HG03457 (cell line): ENCODE data around the gene LYPD6B.

ENCODE experiments used
- ATAC-seq: cut with Tn5 transposase; IDR thresholded peaks from one replicate; pipeline ENCODE4 v1.9.1; 2021; ENCODE audit warnings: moderate number of reproducible peaks; ENCODE audit not compliant: unreplicated experiment

Gene LYPD6B

DNA sequence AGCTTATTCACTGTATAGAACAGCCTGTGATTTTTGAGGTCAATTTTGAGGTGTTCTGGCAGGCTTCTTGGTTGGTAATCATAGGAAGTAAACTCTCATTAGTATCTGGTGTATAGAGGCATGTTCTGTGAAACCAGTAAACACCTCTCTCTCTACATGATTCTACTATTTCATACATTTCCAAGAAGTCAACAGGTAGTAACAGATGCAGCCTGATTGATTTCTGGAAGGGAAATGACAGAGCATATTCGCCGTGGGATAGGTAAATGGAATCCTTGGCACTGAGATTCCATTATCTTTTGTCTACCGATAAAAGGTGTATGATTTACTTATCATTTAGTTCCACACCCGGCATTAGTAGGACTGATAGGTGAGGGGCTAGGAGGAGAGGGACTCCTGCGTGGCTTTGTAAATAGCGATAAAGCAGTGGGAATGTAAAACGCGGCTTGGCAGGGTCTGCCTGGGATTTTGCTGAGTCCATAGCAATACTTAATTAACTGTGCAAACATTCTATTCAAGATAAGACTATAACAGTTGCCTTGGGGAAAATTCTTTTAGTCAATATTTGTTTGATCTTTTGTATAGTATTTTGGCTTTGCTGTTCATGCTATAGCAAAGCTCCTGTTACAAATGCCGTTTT lies 32.3 kb downstream of the LYPD6B start:
- no peak for ATAC-seq

DNA sequence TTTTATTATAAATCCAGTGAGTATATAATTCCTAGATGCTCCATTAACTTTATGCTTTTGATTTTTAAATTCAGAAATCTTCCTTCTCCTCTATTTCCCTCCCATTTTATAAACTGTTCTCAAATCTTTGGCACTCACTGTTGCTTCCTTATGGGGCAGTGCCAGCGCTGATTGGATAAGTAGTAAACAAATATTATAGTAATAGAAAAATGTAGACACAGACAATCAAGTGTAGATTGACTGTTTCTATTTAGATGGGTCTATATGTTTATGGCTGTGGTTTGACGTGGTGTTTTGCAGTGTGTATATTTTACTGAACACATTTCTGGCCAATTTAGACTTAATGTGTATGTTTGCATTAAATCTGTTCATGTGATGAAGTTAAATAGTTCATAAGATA lies 36.6 kb downstream of the LYPD6B start:
- no peak for ATAC-seq

DNA sequence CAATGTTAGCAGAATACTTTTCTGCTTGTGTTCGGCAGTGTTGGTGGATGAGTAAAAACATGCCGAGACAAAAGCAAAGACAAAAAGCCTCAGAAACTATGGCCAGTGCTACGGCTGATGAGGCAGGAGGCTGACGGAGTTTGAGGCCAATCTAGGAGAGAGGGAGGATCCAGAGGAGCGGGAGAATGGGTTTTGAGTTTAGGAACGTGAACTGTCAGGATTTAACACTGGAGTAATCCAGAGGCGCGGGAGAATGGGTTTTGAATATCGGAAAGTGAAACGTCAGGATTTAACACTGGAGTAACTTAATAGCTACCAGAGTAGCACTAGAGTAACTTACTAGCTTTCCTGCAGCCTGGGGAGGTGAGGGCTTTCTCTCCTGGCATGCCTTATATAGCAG lies 37.4 kb downstream of the LYPD6B start:
- no peak for ATAC-seq

DNA sequence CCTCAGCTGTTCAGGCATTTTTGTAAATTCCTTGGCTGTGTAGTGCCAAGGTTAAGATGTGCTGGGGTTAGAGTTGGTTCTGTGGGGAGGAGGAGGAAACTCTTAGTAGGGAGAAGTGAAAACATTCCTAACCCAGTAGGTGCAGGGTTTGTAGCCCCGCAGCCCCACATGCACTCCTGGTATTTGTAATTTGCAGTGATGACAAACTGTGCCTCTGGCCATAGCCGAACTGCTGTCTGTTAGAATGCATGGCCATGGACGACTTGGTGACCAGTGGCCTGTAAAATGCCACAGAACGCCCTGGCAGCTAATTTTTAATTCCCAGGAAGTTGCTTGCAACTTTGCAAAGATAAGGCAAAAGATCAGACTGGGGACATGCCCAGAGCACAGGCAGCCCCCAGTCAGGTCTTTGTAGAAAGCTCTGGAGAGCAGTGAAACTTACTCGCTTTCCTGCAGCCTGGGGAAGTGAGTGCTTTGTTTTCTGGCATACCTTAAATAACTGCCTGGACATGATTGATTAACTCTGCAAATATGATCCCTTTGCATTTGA lies 38.4 kb downstream of the LYPD6B start:
- no peak for ATAC-seq

DNA sequence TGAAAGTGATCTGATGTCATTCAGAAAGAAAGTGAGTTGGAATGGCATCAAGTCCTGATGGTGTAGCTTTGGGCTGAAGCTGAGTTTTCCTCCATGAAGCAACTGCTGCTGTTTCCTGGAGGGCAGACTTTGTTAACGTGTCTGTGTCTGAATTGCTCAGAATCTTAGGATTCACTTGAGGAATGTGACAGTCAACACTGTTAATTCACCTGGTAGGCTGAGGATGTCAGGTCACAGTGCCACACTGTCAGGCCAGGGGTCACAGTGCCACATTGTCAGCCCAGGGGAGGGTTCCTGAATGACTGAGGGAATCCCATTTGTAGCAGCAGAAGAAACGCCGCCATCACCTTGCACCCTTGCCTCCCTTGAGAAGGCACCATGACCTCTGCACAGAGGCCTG lies 39.4 kb downstream of the LYPD6B start:
- no peak for ATAC-seq

DNA sequence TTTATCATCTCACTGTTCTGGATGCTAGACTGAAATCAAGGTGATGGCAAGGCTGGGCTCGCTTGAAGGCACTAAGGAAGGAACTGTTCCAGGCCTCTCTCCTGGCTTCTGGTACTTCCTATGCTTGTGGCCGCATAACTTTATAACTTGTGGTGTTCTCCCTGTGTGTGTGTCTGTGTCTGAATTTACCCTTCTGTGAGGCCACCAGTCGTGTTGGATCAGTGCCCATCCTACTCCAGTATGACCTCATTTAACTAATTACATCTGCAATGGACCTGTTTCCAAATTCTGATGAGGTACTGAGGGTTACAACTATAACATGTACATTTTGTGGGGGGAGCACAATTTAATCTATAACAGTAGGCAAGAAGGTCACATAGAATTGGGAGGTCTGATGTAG lies 41.6 kb downstream of the LYPD6B start:
- ATAC-seq, result no peak

DNA sequence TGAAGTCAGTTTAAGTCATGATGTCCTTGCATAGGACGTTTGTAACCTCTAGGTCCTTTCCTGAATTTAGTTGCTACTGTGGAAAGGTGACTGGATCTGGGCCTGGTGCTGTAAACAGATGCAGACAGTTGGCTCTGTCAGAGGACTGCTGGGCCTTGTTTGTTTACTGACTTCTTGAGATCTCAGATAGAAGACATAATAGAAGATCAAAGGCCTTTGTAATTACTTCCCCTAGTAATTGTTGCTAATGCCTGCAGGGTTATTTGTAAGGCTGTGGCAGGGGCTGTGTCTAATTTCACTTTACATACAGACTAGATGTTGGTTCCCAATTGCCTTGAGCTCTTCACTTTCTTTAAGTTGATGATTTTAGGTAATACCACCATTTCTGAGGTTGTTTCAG lies 42.5 kb downstream of the LYPD6B start:
- ATAC-seq, result no peak

DNA sequence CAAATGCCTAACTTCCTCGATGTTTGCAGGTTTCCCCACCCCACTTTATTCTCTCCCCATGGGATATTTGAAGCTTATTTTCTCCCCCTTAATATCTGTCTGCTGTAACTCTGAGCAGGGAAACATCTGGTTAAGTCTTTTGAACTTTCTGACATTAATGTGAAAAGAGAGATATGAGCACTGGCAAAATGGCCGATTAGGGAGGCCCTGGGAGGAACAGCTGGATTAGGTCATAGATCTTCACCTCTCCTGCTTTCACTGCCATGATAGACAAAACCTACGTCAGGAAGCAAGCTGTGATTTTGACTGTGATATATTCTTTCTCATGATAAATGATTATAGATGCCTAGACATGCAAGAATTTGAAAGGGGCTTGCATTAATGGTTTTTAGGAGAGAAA lies 43.6 kb downstream of the LYPD6B start:
- no peak for ATAC-seq

DNA sequence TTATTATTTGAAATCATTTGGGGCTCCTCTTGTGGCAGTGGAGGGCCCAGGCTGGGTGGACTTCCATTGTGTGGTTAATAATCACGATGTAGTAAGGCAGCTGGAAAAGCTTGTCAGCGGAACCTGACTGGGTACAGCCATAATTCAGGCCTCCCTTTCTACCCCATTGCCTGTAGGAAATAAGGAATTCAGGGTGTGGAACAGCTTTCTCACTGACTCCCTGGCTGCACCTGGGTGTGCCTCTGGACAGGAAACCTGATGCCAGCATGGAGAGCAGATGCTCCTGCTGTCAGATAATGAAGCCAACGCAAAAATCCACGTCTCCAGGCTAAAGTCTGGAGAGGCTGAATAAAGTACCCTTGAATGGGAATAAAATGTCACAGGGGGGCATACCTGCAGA lies 44.2 kb downstream of the LYPD6B start:
- ATAC-seq, result no peak

DNA sequence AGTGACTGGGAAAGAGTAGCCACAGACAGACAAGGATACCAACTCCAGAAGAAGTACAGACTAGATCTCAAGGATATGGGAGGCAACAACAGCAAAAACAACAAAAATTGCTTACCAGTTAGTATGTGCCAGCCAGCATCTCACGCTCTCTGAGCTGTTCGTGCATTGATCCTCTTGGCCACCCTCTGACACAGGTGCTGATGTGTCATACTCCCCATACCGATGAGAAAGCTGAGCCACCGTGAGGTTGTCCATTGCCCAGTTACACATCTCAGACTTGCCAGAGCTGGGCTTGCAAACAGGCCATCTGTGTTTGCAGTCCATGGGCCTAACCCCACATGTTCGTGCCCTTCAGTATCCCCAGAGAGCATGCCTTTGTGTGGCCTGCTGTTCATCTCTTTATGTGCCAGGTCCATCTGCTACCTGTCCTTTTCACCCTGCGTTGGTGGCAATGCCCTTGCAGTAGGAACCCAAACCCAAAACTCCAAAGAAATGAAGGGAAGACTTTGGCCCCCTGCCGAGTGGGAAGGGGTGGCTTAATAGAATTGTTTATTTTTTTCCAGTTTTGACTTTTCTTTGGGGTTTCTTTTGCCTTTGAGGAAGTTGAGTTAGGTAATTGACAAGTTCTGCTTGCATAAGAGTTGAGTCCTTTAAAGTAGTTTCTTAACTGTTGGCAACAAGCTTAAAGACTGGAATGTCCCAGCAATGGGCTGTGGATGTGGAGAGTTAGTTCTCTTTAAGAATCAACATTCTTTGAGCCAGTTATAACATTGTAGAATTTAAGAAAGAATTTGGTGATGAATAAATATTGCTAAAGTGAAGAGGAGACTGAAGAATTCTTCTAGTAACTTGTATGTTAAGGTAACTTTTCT lies 46.7 kb downstream of the LYPD6B start:
- ATAC-seq, result no peak

DNA sequence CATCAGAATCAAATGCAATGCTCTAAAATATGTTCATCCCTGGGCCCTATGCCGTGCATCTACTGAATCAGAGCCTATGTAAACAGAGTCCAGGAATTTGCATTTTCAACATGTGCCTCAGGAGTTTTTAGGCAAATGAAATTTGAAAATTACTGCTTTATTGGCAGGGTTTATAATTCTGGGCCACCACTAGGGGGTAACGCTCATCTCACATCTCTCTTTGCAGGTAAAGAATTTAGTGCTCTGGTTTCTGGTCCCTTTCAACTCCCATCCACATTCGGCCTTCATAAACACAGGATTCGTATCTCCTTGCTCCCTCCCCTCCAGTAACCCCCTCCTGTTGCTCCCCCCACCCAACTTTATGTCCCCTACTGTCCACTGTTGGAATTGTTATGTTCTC lies 49.3 kb downstream of the LYPD6B start:
- no peak for ATAC-seq

DNA sequence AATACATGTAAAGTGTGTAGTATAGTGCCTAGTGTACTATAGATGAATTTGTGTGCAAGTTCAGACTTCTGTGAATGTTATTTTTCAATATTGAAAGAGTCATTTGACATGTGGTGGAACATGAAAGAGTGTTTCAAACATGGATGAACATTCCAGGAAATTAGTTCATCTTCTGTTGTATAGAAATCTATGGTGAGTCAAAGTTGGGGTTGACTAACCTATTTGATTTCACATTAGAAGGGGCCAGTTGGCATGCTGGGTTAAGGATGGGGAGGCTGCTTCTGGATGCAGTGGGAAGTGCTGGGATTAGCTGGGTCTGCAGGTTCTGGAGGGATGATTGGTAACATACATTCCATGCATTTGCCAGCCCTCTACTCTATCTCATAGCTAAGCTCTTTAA lies 50.6 kb downstream of the LYPD6B start:
- ATAC-seq, result no peak

DNA sequence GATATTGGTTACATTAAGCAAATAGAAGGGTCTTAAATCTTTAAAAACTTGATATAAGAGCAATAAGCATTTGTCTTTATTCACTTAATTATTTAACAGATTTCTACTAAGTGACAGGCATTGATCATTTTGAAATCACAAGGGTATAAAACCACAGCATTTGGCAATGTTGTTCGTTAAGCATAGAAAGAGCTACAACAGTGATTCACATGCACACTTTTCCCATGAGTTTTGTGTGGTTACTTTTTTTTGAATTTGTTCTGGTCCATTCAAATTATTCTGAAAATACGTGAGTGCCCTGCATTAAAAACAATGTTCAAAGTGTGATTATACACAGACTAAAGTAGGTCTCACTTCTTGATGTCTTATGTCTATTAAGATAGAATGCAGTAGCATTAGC lies 52.2 kb downstream of the LYPD6B start:
- no peak for ATAC-seq

DNA sequence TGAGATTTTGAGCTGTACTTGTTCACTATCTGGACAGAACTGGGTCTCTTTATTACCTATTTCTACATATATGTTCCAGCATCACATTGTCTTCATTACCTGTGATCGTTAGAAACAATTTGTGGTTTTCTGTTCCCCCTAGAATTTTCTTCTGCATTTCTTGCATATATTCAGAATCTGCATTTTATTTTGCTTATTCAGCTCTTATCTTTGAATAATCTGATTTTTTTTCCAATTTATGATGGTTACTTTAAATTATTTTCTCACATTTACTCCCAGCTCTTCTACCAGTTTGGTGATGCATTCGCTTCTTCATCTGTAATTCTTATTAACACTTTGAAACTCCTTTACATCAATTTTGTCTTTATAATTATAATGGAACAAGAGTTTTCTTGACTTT lies 55.1 kb downstream of the LYPD6B start:
- ATAC-seq, result no peak

DNA sequence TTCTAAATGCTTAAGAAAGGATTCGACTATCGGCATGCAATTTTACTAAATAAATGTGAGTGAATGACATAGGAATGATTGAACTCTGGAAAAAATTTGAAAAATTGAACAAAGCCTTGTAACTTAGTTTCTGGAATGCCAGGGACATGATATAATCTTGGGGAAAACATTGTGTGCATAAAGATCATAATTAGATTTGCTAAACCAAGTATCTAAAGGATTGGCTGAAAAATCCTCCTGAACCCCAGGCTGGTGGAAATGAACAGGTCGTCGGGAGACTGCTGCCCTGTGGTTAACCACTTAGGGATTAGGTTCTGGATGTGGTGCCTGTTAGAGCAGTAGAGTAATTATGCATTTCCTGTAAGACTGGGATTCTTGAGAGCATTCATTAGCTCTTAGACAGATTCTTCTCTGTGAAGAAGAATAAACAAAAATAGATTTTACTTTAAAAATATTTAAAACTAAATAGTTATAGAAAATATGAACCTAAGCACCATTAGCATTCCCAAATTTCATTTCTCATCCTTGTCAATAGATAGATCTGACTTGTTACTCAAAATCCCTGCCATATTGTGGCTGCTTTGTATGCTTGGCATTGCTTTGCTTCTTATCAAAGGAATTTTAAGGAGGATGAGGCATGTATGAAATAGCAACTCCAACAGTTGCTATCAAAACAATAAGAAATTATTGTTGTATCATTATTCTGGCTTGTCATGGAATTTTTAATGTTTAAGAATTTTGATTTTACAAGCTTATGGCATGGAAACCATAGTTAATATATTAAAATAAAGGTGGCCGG lies 55.9 kb downstream of the LYPD6B start:
- ATAC-seq, result no peak

DNA sequence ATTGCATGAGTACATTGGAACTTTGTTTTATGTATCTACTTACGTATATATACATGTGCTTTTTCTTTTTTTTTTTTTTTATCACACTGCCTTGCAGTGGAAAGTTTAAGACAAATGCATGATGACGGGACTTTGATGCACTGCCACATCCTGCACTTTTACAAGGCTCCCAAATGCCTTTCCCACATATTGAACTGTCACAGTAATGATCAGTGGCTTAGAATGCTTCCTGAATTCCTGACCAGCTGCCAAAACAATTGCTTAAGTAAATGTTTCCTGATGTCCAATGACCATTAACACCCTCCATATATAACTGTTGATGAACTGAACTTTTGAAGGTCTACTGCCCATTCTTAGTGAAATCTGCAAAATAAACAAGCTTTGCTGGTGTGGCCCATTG lies 60.2 kb downstream of the LYPD6B start:
- ATAC-seq, result no peak

DNA sequence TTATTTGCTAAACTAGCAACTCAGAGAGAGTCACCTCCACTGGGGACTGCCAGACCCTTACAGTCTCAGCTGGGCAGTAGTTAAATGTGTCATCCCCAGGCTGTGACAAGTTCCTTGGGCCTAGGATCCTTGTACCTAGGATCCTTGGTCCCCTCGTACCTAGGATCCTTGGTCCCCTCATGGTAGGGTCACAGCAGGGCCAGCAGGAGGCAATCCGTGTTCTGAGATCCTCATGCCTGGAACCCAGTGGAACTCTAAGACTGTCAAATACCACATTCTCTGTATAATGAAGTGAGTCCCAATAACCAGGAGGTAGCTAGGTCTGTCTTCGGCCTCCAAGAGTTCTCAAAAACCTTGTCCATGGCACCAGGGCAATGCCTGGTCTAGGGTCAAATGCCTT lies 60.8 kb downstream of the LYPD6B start:
- no peak for ATAC-seq

DNA sequence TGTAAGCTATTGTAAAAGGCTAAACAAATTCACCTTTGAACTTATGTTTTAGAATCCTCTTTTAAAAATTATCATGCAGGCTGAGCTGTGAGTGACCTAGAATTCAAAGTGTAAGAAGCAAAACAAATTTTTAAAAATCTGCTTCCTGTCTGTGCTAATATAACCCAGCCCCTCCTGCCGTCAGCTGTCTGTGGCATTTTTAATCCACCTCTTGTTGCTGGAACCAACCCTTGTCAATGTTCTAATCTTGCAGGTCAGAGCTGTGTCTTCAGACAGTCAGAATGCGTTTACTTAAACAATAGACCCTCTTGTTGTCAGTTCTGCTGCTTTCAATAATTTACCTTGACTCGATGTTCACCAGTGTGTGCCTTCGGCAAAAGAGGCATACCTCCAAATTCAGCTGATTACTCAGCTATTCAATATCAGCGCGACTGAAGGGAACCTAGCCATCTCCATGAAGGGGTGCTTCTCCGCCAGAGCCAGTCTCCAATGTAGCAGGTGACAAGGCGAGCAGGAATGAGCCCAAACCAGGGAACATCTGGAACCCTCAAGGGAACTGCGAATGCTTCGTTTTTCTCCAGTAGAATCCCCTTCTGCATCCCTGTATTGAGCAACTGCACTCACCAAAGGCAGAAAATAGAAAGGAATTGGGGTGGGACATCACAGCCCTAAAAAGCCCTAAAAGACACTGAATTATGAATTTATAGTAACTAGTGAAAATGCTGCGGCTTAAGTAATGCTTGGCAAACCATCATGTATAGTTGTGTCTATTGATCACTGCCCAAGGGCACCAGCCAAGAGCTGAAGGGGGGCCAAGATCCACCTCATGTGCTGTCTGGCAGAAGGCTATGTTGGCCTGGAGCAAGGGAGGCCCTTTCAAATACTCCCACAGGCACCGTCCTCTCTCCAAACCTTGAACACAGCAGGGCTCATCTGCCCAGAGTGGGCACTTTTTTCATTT lies 62.5 kb downstream of the LYPD6B start:
- ATAC-seq, result no peak

DNA sequence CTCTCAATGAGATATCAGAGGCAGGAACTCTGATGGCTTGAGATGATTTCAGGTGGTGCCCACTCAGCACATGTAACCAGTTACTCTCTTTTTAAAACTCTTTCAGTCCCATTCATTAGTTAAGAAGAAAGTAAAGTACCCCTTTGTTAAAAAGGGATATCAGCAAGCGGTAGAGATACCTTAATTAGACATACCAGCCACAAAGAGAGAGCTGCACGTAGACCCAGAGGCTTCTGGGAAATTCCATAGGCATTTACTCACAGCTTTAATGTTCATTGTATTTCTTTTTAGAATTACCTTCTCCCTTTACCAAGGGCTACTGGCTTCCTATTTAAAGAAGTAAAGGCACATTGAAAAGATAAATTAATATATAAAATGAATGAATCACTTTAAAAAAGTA lies 63.3 kb downstream of the LYPD6B start:
- ATAC-seq, result no peak

DNA sequence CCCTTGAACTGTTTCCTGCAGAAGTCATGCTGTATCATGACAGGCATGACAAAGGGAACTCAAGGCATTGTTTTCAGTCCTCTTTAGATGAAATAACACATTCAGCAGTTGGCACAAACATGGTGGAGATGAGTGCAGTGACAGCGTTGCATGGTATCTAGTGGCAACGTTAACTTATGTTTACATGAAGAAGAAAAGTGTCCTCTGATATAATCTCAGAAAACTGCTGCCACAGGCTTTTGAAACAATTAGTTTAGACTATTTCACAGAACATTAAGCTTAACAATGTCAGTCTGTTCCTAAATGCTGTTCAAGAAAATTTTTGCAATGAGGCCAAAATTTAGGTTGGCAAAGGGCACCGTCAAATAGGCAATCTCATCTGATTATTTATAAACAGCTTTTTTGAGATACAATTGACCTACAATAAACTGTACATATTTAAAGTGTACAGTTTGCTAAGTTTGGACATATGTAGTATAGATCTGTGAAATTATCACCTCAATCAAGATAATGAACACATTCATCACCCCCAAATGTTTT lies 64.7 kb downstream of the LYPD6B start:
- no peak for ATAC-seq
